Smooth muscle cell (in vitro differentiated cells): ENCODE data around the gene NAP1L4. TPM values are rescaled to one million over a fixed set of nuclear protein-coding genes. Genes with fewer than 3 reads are reported as not detected.

Experiments
- DNase-seq: peaks from one replicate; lab custom pipeline; 2025; ENCODE audit not compliant: unreplicated experiment; lab: John Stamatoyannopoulos, UW
- H2AFZ ChIP-seq: fragments of 200-600 bp; sonication (generic); 2 replicates; pipeline ENCODE4 v1.6.0; 2016; ENCODE audit warnings: antibody characterized with exemption, low read depth, mild to moderate bottlenecking
- H3F3A ChIP-seq: fragments of 200-600 bp; sonication (generic); 2 replicates; pipeline ENCODE4 v1.6.0; 2017; ENCODE audit warnings: antibody characterized with exemption, low read depth
- H3K27ac ChIP-seq: fragments of 200-600 bp; sonication (generic); 2 replicates; pipeline ENCODE4 v1.5.1; 2016; ENCODE audit warnings: low read depth, mild to moderate bottlenecking
- H3K27me3 ChIP-seq: fragments of 200-600 bp; sonication (generic); 2 replicates; pipeline ENCODE4 v1.6.1; 2016; ENCODE audit warnings: low read depth, mild to moderate bottlenecking
- H3K36me3 ChIP-seq: fragments of 200-600 bp; sonication (generic); 2 replicates; pipeline ENCODE4 v1.5.1; 2016; ENCODE audit warnings: low read depth
- H3K4me1 ChIP-seq: fragments of 200-600 bp; sonication (generic); 2 replicates; pipeline ENCODE4 v1.5.1; 2016; ENCODE audit warnings: low read depth
- H3K4me2 ChIP-seq: fragments of 200-600 bp; sonication (generic); 2 replicates; pipeline ENCODE4 v1.6.0; 2016; ENCODE audit warnings: mild to moderate bottlenecking
- H3K4me3 ChIP-seq: fragments of 200-600 bp; sonication (generic); 2 replicates; pipeline ENCODE4 v1.5.1; 2016; ENCODE audit warnings: mild to moderate bottlenecking
- H3K79me2 ChIP-seq: fragments of 200-600 bp; sonication (generic); 2 replicates; pipeline ENCODE4 v1.6.0; 2016; ENCODE audit warnings: low read depth, mild to moderate bottlenecking
- H3K9ac ChIP-seq: fragments of 200-600 bp; sonication (generic); 2 replicates; pipeline ENCODE4 v1.6.0; 2016; ENCODE audit warnings: low read depth
- H3K9me3 ChIP-seq: fragments of 200-600 bp; sonication (generic); replicated peaks from 2 replicates; pipeline ENCODE4 v1.5.1; 2016; ENCODE audit warnings: low read depth
- H4K20me1 ChIP-seq: fragments of 200-600 bp; sonication (generic); 2 replicates; pipeline ENCODE4 v1.6.0; 2016; ENCODE audit warnings: low read depth
- WGBS: methylation state at CpG from one replicate; pipeline ENCODE4 v1.1.7; 2016; ENCODE audit warnings: low lambda C conversion rate; 5-methylcytosine and 5-hydroxymethylcytosine counted together
- polyA plus RNA-seq: library from polyadenylated mRNA; unstranded; fragments of >200 nt; fragmentation: Nextera tagmentation; extraction: Ambion mirVana; gene quantifications from 2 replicates; pipeline ENCODE4 v1.2.1, GENCODE V29; 2016
- total RNA-seq: library from RNA; depleted of rRNA; stranded (reverse); fragments of >200 nt; gene quantifications from 2 replicates; pipeline ENCODE4 v1.2.3, GENCODE V29; 2014
- TF ChIP-seq, protein P1 (sequence below): fragments of 200-600 bp; sonication (generic); IDR thresholded peaks from 2 replicates; pipeline ENCODE4 v1.5.1; 2017; ENCODE audit warnings: borderline replicate concordance, mild to moderate bottlenecking, antibody characterized with exemption; ENCODE audit not compliant: insufficient read depth, poor library complexity, severe bottlenecking

Gene NAP1L4
- total and polyA plus RNA-seq, 2 experiments from 2014 or later, result 63.1 to 95.0 TPM

DNA sequence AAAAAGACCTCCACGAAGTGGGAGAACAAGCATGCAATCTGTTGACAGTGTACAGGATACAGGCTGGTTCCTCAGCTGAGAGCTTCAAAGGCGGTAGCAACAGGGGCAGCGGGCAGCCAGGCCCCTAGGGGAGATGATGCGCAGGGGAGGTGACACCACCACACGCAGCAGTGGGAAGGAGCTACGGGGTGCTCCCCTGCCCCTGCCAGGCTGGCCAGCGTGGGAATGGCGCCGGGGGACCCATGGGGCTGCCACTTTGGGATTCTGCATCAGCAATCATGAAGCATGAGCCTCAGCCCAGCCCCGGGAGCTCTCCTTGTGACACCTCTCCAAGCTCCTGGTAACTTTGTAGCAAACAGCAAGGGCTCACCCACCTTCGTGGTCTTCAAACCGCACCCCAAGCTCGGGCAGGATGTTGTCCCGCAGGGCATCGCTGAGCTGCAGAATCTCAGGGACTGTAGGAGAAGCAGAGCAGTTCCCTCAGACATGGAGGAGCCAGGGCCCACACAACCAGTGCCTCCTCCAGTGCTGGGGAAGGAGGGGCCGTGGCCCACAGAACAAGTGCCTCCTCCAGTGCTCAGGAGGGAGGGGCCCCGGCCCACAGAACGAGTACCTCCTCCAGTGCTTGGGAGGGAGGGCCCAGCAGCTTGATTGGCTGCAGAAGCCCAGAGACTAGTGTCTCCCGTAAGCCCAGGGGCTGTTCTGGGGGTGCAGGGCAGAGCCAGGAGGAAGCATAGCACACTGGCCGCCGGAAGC lies 14.6 kb upstream of the NAP1L4 start:
- H3K4me2 ChIP-seq, result no peak overlapping the region
- no peaks in the 10 kb centered on the region for H3F3A ChIP-seq
- H3K9ac ChIP-seq, result no peak overlapping the region
- no peak overlapping the region for H3K27ac ChIP-seq
- H3K4me3 ChIP-seq, result no peak overlapping the region
- no peaks in the 10 kb centered on the region for H3K4me1 ChIP-seq
- no peaks in the 10 kb centered on the region for H3K36me3 ChIP-seq
- WGBS, result 91% methylated on average over 21 of the region's 21 CpGs
- DNase-seq, result no peak
- no peaks in the 10 kb centered on the region for H3K27me3 ChIP-seq
- H3K79me2 ChIP-seq, result no peaks in the 10 kb centered on the region
- H3K9me3 ChIP-seq, result no peaks in the 10 kb centered on the region
- TF ChIP-seq, protein P1, sequence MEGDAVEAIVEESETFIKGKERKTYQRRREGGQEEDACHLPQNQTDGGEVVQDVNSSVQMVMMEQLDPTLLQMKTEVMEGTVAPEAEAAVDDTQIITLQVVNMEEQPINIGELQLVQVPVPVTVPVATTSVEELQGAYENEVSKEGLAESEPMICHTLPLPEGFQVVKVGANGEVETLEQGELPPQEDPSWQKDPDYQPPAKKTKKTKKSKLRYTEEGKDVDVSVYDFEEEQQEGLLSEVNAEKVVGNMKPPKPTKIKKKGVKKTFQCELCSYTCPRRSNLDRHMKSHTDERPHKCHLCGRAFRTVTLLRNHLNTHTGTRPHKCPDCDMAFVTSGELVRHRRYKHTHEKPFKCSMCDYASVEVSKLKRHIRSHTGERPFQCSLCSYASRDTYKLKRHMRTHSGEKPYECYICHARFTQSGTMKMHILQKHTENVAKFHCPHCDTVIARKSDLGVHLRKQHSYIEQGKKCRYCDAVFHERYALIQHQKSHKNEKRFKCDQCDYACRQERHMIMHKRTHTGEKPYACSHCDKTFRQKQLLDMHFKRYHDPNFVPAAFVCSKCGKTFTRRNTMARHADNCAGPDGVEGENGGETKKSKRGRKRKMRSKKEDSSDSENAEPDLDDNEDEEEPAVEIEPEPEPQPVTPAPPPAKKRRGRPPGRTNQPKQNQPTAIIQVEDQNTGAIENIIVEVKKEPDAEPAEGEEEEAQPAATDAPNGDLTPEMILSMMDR, result no peak
- H4K20me1 ChIP-seq, result no peaks in the 10 kb centered on the region
- H2AFZ ChIP-seq, result no peak overlapping the region

DNA sequence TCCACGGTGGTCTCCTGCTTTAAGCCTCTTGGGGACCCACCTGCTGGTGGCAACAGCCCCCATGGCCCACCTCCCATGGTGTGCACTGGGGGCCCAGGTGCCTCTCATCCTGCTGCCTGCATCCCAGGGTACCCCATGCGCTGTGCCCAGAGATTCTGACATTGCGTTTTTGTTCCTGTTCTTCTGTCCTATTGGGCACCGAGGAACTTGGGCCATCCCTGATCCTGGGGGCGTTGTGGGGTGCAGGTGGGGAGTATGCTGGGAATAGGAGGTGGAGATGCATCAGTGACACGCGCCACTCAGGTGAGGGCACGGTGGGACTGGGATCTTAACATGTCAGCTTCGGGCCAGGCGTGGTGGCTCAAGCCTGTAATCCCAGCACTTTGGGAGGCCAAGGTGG lies 12.4 kb upstream of the NAP1L4 start:
- peak overlapping the region; percentile 43 for H3K27ac ChIP-seq
- no peaks in the 10 kb centered on the region for H3K36me3 ChIP-seq

DNA sequence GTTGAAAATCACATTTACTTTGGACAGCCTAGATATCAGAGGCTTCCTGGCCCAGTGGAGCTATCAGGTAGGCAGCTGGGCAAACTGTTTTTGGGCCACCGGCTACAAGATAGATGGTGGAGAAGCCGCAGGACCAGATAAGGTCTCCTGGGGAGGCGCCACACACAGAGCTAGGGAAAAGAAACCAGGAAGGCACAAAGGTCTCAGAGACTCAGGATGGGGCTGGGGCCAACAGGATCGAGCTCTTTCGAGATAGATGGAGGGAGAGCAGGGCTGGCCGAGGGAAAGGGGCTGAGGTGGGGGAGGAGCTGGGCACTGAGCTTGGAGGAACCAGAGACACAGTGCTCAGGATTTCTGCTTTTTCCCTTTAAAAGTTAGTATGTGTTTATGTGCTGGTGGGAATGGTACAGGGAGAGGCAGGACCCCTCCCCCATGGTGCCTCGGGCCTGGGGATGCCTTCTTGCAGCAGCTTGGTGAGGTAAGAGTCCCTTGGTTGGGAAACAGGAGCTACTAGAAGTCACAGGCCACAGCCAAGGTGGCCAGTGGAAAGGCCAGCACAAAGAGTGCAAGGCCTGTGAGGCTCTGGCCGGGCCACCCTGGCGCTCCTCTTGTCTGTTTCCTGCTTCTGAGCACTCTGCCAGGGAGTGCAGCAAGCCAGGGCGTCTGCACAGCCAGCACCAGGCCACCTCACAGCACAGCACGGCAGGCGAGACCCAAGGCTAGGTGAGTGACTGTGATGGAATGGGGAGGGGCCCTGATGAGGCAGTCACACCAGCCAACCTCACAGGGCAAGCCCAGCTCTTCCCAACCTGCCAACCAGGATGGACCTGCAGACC lies 11.5 kb upstream of the NAP1L4 start:
- no peaks in the 10 kb centered on the region for H3K36me3 ChIP-seq
- TF ChIP-seq, protein P1, result no peak
- peak overlapping the region; percentile 43 for H3K27ac ChIP-seq
- H3F3A ChIP-seq, result no peaks in the 10 kb centered on the region
- H3K79me2 ChIP-seq, result no peaks in the 10 kb centered on the region
- H3K9me3 ChIP-seq, result no peaks in the 10 kb centered on the region
- H3K9ac ChIP-seq, result no peak overlapping the region
- H3K27me3 ChIP-seq, result no peaks in the 10 kb centered on the region
- no peak for DNase-seq
- H2AFZ ChIP-seq, result no peak overlapping the region
- H3K4me1 ChIP-seq, result peaks cover 8% of the 10 kb centered on the region
- no peak overlapping the region for H3K4me2 ChIP-seq
- no peaks in the 10 kb centered on the region for H4K20me1 ChIP-seq
- WGBS, result 92% methylated on average over 12 of the region's 12 CpGs
- H3K4me3 ChIP-seq, result no peak overlapping the region

More for the DNA sequence above, 12.4 kb upstream of the NAP1L4 start:
- TF ChIP-seq, protein P1, result no peak
- 95% methylated on average over 10 of the region's 10 CpGs for WGBS
- Histone ChIP-seq H3K9me3 (no peaks in the 10 kb centered on the region), H3K4me1 (peaks cover 8% of the 10 kb centered on the region), H3K27me3 (no peaks in the 10 kb centered on the region), H3K79me2 (no peaks in the 10 kb centered on the region), H2AFZ (no peak overlapping the region), H3K4me2 (no peak overlapping the region), H3K9ac (no peak overlapping the region), H3F3A (no peaks in the 10 kb centered on the region), H4K20me1 (no peaks in the 10 kb centered on the region), H3K4me3 (no peak overlapping the region)
- no peak for DNase-seq
